HG02642 (cell line): ENCODE results near the gene IFNGR1.
"Not testable (repeated sequence)": the region's sequence is repeated elsewhere in the genome, so short reads cannot be mapped to it uniquely, and the experiment has no call there.

Experiments used
- ATAC-seq: cut with Tn5 transposase; IDR thresholded peaks from one replicate; pipeline ENCODE4 v1.9.1; 2021; ENCODE audit warnings: mild to moderate bottlenecking; ENCODE audit not compliant: unreplicated experiment, poor library complexity

Gene IFNGR1

DNA sequence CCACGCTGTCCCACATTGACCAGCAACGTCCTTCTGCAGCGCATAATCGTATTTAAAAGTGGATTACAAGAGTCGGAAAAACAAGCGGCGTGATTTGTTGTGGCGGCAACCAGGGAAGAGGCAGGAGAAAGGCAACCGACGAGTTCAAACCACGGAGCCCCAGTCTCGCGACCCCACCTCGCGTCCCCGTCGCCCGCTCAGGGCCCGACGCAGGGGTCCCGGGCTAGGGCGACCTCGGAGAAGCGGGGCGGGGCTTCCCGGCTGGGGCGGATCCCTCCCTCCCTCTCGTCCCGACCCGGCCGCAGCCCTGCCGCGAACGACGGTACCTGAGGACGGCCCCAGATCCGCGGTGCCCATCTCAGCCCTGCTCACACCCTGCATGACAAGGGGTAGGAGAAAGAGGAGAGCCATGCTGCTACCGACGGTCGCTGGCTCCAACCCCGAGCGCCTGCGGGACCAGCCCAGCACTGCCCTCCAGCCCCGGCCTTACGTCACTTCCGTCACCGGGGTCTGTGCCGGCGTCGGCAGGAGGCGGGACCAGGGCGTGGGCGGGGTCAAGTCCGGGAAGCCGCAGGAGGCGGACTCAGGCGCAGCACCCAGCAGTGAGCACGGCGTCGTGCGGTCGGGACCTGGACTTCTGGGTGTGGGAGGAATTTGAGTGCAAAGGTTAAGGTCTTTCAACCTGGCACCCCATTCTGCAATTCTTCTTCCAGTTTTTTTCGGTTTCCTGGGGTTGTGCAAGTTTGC is at the start of gene IFNGR1:
IFNGR1 (minus strand) TSS at position 469 of the 747 bp plus-strand sequence; CDS start at position 411, 58 bp downstream.
- peak; percentile 95 for ATAC-seq

DNA sequence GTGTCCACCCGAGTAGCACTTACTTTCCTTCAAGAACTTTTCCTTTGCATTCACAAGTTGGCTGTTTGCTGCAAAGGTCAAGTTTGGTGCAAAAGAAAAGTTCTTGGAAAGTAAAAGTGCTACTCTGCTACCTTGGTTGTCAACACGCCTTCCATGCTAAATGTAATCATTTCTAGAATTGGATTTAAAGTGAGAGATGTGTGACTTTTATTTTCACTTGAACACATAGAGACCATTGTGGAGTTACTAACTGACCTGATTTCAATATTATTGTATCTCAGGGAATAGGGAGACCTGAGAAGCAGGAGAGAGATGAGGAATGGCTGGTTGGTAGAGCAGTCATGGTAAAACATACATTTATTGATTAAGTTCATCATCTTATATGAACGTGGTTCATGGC is 49.7 kb upstream of the IFNGR1 start:
- no peak for ATAC-seq

DNA sequence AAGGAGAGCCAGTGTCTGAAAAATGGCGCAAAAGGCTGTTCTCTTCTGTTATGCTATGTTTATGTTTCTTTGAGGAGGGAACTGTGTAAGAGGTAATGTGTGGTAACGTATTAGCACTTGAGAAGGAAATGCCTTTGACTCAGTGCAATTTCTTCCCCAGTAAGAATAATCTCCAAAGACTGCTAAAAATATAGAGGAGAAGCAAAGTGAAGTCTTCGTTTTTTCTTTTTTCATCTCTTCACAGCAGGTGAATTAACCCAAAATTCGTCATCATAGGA is 47.1 kb upstream of the IFNGR1 start:
- ATAC-seq = no peak

DNA sequence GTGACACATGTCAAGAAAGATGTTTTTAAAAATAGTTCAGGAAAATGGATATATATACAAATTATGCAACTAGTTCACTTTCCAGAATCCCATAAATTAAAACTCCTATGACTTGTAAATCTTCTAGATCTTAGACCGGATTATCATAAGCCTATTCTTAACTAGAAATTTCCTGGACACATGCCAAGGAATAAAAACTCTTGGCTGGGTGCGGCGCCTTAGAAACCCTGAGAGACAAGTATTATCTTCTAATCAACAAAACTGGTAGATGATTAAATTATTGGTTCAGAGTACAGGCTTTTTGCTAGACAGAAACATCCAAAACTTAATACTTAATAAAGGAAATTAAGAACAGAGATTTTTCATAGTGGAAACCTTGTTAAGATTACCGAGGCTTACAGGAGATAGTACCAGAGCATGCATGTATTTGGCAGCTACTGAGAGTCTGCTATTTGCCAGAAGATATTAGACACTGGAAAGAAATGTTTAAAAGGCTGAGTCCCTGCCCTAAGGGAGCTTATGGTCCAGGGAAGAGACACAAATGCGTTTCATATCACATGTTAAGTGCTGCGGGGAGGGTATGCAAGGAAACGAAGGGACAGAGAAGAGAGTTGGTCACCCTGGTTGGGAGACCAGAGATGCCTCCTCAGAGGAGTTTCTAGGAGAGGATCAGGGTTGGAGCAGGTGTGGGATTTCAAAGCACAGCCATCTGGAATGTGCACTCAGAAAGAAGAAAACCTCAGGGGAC is 46.5 kb upstream of the IFNGR1 start:
- ATAC-seq = no peak

DNA sequence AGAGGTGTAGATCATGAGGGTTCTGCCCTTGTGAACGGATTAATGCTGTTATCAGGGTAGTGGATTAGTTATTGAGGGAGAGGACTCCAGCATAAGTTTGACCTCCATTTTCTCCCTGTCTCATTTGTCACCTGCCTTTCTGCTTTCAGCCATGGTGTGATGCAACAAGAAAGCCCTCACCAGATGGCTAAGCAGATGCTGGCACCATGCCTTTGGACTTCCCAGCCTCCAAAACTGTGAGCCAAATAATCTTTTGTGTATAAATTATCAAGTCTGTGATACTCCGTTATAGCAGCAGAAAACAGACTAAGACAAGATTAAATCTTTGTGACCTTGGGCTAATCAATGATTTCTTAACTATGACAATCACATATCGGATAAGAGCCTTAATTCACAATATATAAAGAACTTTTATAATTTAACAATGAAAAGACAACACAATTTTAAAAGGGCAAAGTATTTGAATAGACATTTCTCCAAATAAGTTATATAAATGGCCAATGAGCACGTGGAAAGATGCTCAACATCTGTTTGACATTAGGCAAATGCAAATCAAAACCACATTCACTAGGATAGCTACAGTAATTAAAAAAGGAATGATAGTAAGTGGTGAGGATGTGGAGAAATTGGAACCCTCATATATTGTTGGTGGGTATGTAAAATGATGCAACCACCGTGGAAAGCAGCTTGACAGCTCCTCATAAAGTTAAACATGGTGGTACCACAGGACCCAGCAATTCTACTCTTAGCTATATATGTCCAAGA is 45.3 kb upstream of the IFNGR1 start:
- no peak for ATAC-seq

DNA sequence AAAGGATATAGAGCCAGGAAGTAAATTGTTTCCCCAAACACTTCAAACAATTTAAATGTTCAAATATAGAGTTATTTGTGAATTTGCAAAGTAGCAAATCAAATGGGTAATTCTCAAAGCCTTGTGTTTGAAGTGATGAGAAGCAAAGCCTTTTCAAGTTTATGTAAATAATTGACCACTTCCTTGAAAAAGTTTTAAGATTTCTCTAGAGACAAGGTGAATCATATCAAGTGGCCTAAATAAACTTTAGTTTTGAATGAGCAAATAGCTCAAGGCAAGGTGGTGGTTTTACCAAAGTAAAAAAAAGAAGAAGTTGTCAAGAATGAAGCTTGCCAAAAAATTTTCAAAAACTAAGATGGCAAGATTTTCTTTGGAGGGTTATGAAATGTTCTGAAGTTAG is 42.6 kb upstream of the IFNGR1 start:
- ATAC-seq = no peak

DNA sequence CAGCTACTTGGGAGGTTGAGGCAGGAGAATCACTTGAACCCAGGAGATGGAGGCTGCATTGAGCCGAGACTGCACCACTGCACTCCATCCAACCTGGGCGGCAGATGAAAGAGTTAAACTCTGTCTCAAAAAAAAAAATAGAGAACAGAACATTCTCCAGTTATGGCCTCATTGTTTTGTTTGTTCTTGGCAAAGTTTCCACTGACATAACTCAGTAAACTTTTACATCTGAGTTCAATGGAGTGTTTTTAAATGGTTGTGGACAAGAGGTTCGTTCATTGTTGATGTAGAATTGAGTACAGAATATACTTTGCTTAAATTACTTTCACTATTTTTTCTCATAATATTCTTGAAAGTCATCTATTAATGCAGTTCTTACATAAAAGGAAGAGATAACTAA is 42.2 kb upstream of the IFNGR1 start:
- ATAC-seq = no peak

DNA sequence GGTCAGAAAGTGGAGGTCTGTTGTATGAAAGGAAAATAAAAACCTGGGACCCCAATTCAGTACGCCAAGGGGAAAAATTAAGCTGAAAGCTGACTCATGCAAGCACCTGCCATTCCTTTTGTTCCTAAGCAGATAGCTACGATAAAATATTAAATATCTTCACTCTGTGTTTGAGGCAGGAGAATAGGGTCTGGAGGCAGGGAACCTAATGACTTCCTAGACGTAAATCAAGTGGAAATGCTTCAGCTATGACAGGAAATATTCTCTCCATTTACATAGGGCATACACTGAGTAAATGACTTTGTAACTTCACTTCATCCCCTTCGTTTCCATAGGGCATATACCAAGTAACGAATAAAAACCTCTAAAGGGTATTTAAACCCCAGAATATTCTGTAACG is 41.0 kb upstream of the IFNGR1 start:
- no peak for ATAC-seq

DNA sequence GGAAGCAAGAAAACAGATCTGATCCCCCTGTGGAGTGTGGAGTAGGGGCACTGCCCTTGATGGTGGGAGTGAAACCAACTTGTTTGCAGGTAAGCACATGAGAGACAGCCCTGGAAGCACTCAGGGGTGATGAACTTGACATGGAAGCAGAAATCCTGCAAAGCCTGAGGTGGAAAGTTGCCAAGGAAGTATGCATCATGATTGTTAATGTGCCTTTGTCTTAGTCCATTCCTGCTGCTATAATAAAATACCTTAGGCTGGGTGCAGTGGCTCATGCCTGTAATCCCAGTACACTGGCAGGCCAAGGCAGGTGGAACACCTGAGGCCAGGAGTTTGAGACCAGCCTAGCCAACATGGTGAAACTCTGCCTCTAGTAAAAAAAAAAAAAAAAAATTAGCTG is 40.2 kb upstream of the IFNGR1 start:
- no peak for ATAC-seq

DNA sequence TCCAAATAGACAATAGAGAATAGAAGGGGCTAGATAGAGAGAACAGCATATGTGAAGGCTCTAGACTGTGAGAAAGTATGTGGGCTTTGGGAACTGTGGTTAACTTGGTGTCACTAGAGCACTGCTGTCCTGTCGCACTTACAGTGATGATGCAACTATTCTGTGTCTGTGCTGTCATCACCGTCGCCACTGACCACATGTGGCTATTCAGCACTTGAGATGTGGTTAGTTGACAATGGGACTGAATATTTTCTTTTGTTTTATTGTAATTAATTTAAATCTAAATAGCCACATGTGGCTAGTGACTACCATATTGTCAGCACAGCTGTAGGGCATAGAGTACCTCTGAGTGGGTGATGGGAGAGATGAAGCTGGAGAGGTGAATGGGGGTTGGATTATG is 39.0 kb upstream of the IFNGR1 start:
- no peak for ATAC-seq

DNA sequence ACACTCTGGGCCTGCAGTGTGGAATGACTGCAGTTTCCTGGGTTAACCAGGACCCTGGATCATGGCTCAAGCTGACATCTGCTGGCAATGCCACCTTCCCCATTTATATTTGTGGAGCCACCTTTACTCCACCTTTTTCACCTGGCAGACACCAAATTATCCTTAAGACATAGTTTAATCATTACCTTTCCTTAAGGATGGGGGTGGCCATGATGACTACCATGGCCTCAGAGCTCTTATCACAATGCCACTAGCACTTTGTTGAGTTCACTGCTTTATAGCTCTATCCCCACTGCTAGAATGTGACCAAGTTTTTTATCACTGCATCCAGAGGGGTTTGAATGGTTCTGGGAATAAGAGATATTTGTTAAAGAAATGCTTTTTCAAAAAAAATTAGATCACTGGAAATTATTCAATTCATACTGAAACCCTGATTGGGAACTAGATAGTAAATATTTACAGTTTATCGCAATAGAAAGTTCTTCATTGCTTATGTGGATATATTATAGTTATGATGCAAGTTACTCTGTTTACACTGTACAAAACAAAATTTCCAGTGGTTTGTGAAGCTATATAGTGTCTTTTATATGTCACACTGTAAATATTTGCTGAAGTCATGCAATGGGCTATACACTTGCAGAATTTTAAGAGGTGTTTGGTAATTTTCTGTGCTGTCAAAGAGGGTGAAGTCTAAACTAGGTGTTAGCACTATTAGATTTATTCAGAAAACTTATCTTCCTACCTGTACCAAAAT is 37.3 kb upstream of the IFNGR1 start:
- no peak for ATAC-seq

DNA sequence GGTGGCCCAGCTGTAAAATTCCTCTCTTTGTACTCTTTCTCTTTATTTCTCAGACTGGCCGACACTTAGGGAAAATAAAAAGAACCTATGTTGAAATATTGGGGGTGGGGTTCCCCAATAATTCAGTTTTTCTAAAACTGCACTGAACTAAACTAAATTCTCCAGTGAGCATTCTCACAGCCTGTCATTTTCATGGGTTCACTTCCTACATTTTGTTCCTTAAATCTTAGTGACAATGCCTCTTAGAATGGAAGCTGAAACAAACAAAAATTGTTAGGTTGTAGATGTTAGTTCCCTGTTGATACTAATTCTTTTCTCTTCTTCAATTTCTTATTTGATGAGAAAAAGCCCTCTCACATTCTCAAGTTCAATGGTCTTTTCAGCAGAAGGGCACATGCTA is 35.8 kb upstream of the IFNGR1 start:
- no peak for ATAC-seq

DNA sequence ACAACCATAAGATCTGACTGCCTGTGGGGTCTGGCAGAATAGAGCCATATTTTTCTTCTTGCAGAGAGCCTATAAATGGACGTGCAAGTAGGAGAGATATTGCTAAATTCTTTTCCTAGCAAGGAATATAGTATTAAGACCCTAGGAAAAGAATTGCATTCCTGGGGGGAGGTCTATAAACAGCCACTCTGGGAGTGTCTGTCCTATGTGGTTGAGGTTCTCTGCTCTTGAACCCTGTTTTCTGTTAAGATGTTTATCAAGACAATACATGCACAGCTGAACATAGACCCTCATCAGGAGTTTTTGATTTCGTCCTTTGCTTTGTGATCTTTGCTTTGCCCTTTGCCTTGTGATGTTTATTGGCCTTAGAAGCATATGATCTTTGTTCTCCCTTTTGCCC is 35.2 kb upstream of the IFNGR1 start:
- ATAC-seq = not testable (repeated sequence)

DNA sequence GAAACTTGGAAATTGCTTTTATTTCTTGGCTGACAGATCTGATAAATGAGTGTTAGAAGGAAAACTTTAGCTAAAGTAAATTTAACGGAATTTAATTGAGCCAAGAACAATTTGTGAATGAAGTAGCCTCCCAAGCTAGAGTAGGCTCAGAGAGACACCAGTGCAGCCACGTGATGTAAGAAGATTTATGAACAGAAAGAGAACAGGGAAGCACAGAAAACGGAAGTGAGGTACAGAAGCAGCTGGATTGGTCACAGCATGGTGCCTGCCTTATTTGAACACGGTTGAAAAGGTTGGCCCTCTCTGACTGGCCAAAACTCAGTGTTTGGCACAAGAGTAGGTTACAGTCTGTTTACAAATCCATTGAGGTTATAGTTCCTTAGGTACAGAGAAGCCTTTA is 29.5 kb upstream of the IFNGR1 start:
- ATAC-seq = peak; percentile 55

DNA sequence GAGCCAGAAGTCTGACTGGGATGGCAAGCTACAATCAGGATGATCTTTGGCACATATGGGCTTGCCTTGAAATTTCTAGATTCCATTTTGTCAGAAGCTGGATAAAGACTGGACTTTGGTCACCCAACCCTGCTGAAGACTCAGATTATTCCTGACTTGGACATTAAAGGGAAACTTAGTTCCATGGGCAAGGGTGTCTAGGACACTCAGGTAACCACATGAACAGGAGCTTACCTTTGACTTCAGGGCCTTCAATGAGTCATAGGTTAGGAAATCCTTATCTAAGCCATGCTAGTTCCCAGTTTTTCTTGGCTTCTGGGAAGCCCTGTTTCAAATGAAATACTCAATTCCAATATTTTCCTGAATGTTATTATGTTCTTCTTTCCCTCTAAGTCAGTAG is 28.5 kb upstream of the IFNGR1 start:
- ATAC-seq = no peak

DNA sequence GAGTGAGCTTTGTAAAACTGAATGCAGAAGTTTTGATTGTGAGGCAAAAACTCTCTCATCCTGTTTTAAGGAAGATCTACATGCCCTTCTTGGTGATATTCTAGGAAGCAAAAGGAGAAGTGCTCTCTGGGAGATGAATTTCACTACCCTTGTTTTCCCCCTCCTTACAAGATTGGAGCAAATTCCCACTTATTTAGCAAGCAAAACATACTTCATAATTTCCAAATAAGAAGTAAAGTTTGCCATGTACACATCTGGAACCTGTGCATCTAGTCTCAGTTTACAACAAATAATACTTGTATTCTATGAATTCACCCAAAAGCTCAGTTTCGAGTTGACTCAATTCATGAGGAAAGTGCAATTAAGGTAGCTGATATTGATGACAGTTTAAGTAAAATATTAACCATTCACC is 27.6 kb upstream of the IFNGR1 start:
- ATAC-seq = no peak

DNA sequence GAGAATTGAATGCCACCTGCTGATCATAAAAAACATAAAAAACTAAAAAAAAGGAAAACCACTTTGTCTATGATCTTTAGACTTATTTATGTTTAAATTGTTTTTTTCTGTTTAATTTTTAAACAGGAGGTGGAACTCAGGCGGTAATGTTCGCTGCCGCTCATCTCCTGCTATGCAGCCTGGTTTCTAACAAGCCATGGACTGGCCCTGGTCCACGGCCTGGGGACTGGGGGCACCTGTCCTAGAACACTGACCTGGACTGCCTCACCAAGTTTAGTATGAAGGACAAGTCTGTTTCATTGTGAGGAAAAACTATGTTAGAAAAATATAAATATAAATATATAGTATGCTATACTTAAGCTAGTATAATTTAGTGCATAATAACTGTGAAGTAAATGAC is 27.0 kb upstream of the IFNGR1 start:
- ATAC-seq = no peak

DNA sequence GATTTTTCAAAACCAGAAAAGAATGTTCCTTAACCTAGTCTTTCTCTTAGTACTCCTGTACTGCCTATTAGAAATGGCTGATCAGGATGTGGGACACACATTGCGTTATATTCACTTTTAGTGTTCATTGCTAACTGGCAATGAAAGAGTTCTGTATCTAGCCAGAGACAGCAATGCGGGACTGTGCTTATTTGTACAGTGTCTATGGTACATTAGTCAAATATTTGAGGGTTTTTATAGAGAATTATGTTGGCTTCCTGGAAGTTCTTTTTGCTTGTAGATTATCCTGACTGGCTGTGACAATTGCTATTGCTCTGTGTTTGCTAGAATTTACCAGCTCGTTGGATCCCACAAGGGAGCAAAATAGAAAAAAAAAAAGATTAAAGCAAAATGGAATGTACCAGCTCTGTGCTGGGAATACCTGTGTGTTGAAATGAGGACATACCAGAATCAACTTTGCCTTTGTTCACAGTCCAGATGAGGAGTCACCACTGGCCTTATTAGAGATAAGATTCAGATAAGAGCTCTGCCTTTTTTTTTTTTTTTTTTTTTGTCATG is 22.4 kb upstream of the IFNGR1 start:
- no peak for ATAC-seq

DNA sequence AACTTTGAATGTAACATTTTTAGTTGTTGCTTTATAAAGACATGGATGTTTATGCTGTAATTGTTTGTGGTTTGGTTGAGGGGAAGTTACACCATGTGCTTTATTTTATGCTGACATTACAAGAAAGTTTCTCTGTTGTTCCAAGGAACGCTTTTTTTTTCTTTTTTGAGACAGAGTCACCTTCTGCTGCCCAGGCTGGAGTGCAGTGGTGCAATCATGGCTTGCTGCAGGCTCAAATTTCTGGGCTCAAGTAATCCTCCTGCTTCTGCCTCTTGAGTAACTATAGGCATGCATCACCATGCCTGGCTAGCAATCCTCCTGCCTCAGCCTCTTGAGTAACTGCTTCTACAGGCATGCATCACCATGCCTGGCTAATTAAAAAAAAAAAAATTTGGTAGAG is 21.0 kb upstream of the IFNGR1 start:
- ATAC-seq = no peak

DNA sequence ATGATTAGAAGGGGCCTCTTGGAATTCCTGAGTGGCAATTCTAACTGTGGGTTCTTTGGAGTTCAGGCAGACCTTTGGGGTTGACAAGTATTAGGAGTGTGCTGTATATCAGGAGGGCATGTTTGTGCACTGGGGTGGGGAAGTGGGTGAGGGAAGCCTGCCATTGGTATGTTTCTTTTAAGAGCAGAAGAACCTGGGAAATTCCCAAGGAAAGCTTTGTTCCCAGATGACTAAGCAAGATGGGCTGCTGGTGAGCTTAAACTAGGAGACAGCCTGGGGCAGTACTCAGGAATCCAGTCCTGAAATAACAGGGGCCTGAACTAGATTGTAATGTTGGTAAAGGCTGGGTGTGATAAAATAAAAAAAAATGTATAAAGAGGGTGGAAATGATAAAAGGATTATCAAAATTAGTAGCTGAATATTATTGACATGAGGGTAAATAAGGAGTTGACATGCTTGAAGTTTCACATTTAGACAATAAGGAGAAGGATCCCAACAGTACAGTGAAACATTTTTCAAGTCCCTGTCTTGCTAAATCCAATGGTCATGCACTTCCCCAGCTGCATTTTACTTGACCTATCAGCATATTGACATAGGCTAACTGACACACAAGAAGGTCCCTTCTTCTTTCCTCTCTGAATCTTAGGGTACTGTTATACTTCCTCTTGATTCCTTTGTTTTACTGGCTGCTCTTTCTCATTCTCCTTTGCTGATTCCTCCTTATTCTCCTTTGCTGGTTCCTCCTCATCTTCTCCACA is 18.4 kb upstream of the IFNGR1 start:
- no peak for ATAC-seq
